Natural killer cell (primary cell): ENCODE results near the gene CDH13. TPM values are rescaled to one million over a fixed set of nuclear protein-coding genes. Genes with fewer than 3 reads are reported as not detected.

Source experiments
- ATAC-seq, 3 donors: fragments of 150-1000 bp in 2 of 3; fragments of 200-7000 bp in 1 of 3; cut with Tn5 transposase; 1 replicate in 1 of 3; 2 replicates in 2 of 3; pipeline ENCODE4 v1.10.0; 2021; ENCODE audit warnings: mild to moderate bottlenecking in 2 of 3, moderate library complexity in 2 of 3
- DNase-seq, 2 donors: peaks; one replicate each; pipeline versions ENCODE4 v3.0.0 to v3.0.0-alpha.2; 2013 to 2021; ENCODE audit warnings: mixed read lengths in 1 of 2
- H3K27ac ChIP-seq: one replicate; pipeline ENCODE4 v1.5.1; 2013; ENCODE audit warnings: mild to moderate bottlenecking, low read length
- H3K27me3 ChIP-seq: one replicate; pipeline ENCODE4 v1.6.1; 2013; ENCODE audit warnings: low read length; ENCODE audit not compliant: control insufficient read depth, insufficient read depth
- H3K36me3 ChIP-seq: one replicate; pipeline ENCODE4 v1.6.1; 2013; ENCODE audit warnings: low read length; ENCODE audit not compliant: control insufficient read depth, insufficient read depth
- H3K4me1 ChIP-seq: one replicate; pipeline ENCODE4 v1.6.1; 2013; ENCODE audit warnings: low read length; ENCODE audit not compliant: control insufficient read depth, insufficient read depth
- H3K4me3 ChIP-seq: one replicate; pipeline ENCODE4 v1.5.1; 2013; ENCODE audit warnings: low read length
- H3K9me3 ChIP-seq: one replicate; pipeline ENCODE4 v1.6.1; 2013; ENCODE audit warnings: low read length; ENCODE audit not compliant: control insufficient read depth, insufficient read depth
- H3K27ac Mint-ChIP-seq, 2 donors: one replicate each; pipeline ENCODE4 v1.8.0; 2022; ENCODE audit warnings: mild to moderate bottlenecking in 2 of 2, mixed read lengths in 2 of 2, moderate library complexity in 1 of 2
- H3K27me3 Mint-ChIP-seq, 2 donors: one replicate each; pipeline ENCODE4 v1.8.0; 2022; ENCODE audit warnings: low read depth in 2 of 2, mixed read lengths in 2 of 2
- H3K36me3 Mint-ChIP-seq: one replicate; pipeline ENCODE4 v1.8.0; 2022; ENCODE audit warnings: mixed read lengths
- H3K4me1 Mint-ChIP-seq, 2 donors: one replicate each; pipeline ENCODE4 v1.8.0; 2022; ENCODE audit warnings: mixed read lengths in 2 of 2
- H3K4me3 Mint-ChIP-seq: one replicate; pipeline ENCODE4 v1.8.0; 2022; ENCODE audit warnings: mild to moderate bottlenecking, moderate library complexity, mixed read lengths
- H3K9me3 Mint-ChIP-seq, 2 donors: one replicate each; pipeline ENCODE4 v1.8.0; 2022; ENCODE audit warnings: mixed read lengths in 2 of 2
- CTCF ChIP-seq: fragments of 200-600 bp; IDR thresholded peaks from one replicate; pipeline ENCODE4 v1.8.0; 2022; ENCODE audit warnings: antibody characterized with exemption
- WGBS: methylation state at CpG from one replicate; pipeline ENCODE4 v1.1.7; 2013; ENCODE audit warnings: missing lambda C conversion rate; ENCODE audit not compliant: insufficient coverage; 5-methylcytosine and 5-hydroxymethylcytosine counted together
- intact Hi-C: fragments of 100-400 bp; cut with micrococcal nuclease; formaldehyde crosslinking; loops from one replicate; pipeline ENCODE4 v1.14.2; 2022
- total RNA-seq, 4 donors: library from RNA; stranded (reverse); fragments of 120-200 nt in 1 of 4; gene quantifications; one replicate each; pipeline versions ENCODE4 v1.2.3 to v1.2.4, GENCODE V29; 2013 to 2022

CDH13 gene
- total RNA-seq, 3 donors from 2014 or later (not counting 1 experiment from before 2014, with no cell fraction given): not detected

DNA sequence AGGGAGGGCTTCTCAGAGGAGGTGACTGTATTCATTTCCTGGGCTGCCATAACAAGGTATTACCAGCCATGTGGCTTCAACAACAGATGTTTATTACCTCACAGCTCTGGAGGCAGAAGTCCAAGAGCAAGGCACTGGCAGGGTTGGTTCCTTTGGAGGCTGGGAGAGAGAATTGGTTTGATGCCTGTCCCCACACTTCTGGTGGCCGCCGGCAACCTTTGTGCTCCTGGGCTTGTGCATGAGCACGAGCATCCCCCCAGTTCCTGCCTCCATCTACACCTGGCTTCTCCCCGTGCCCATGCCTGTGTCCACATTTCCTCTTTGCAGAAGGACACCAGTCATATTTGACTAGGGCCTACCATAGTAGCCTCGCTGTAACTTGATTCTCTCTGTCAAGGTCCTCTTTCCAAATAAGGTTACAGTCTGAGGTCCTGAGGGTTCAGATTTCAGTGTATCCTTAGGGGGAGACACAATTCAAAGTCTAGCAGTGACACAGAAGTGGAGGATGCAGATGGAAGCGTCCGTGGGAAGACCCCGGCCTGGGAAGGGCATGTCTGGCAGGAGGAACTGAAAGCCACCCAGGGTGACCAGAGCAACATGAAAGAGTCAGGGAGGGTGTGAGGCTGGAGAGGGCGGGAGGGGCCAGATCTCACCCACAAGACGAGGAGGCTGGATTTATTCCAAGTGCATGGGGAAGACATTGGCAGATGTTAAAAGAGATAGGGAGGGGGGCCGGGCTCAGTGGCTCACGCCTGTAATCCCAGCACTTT, 992.8 kb downstream of the CDH13 start:
- Mint-ChIP-seq H3K36me3 (no peaks in the 10 kb centered on the region), H3K9me3 (no peaks in the 10 kb centered on the region), H3K4me1 (no peaks in the 10 kb centered on the region), H3K27ac (no peak overlapping the region), H3K27me3 (peaks cover 0 to 7% of the 10 kb centered on the region in 2 donors), H3K4me3 (no peak overlapping the region)
- peak in 1 of 3 donors; percentile 6 for ATAC-seq
- Histone ChIP-seq H3K4me3 (no peak overlapping the region), H3K4me1 (no peaks in the 10 kb centered on the region), H3K36me3 (no peaks in the 10 kb centered on the region), H3K9me3 (no peaks in the 10 kb centered on the region), H3K27me3 (no peaks in the 10 kb centered on the region), H3K27ac (no peak overlapping the region)
- intact Hi-C loops: no loop called here
- TF ChIP-seq CTCF: no peak
- no peak for DNase-seq
- WGBS: 53% methylated on average over 12 of the region's 12 CpGs

GRCh38 chr16:83622010-83622409, 995.2 kb downstream of the CDH13 start:
- intact Hi-C loops: no loop called here
- no peaks in the 10 kb centered on the region for H3K27me3 ChIP-seq
- Mint-ChIP-seq H3K4me1 (no peaks in the 10 kb centered on the region), H3K27me3 (no peaks in the 10 kb centered on the region), H3K9me3 (no peaks in the 10 kb centered on the region), H3K4me3 (no peak overlapping the region), H3K36me3 (no peaks in the 10 kb centered on the region), H3K27ac (no peak overlapping the region)
- H3K36me3 ChIP-seq: no peaks in the 10 kb centered on the region
- H3K9me3 ChIP-seq: no peaks in the 10 kb centered on the region
- ATAC-seq (no peak), DNase-seq (no peak)
- H3K27ac ChIP-seq: no peak overlapping the region
- no peak for TF ChIP-seq CTCF
- no peaks in the 10 kb centered on the region for H3K4me1 ChIP-seq
- WGBS: 79% methylated on average over 7 of the region's 7 CpGs
- H3K4me3 ChIP-seq: no peak overlapping the region

DNA sequence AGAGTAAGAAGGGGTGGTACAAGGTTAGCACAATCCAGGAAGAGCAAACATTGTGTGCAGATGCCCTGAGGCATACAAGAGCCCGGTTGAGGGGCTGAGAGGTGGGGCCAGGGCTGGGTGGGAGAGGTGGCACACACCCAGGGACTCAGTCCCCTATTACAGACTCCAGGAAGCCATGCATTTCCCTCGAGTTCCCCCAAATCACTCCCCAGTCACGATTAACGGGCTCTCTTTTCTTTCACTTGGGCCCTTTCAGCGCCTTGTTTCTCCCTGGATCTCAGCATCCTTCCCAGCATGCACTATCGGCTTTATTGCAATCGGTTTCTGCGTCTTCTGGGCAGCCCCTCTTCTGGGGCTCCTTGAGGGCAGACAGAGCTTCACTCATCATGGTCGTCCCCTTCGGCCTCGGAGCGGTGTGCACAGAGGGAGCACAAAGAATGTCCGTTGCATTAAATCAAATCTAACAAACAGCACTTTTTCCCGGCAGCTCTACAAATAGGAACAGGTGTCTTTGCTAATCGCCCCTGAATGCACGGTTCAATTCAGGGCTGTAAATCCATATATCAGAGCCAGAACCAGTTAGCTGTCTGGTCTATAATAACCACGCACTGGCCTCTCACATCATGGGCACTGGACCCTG, 996.4 kb downstream of the CDH13 start:
- Mint-ChIP-seq H3K4me1 (no peaks in the 10 kb centered on the region), H3K9me3 (no peaks in the 10 kb centered on the region), H3K4me3 (no peak overlapping the region), H3K27me3 (no peaks in the 10 kb centered on the region), H3K36me3 (no peaks in the 10 kb centered on the region), H3K27ac (no peak overlapping the region)
- Histone ChIP-seq H3K4me3 (no peak overlapping the region), H3K27ac (no peak overlapping the region), H3K27me3 (no peaks in the 10 kb centered on the region), H3K36me3 (no peaks in the 10 kb centered on the region), H3K9me3 (no peaks in the 10 kb centered on the region), H3K4me1 (no peaks in the 10 kb centered on the region)
- TF ChIP-seq CTCF: no peak
- no peak for DNase-seq
- intact Hi-C loops: no loop called here
- 79% methylated on average over 17 of the region's 17 CpGs for WGBS
- ATAC-seq: no peak
